ENCODE results near the gene GPSM3. TPM values are rescaled to one million over a fixed set of nuclear protein-coding genes. Genes with fewer than 3 reads are reported as not detected.

GPSM3 gene
- total RNA-seq, 1 experiment from 2014 or later, result 11.8 TPM

GRCh38 chr6:32215617-32216016 is 23.2 kb upstream of the GPSM3 start:
- H3K4ac ChIP-seq (ENCODE audit: low read depth, low read length), result no peak overlapping the region
- no peaks in the 10 kb centered on the region for H4K20me1 ChIP-seq (ENCODE audit: control insufficient read depth, insufficient read depth, insufficient read length)
- H3K14ac ChIP-seq (ENCODE audit: insufficient read depth, low read length), result no peak overlapping the region
- no peaks in the 10 kb centered on the region for H3K4me1 ChIP-seq (ENCODE audit: insufficient read depth, low read length)
- H3K4me1 Mint-ChIP-seq, result no peaks in the 10 kb centered on the region
- no peak overlapping the region for H4K8ac ChIP-seq (replicated peaks; ENCODE audit: insufficient read length, low read depth, low read length)
- no peaks in the 10 kb centered on the region for H3K79me2 ChIP-seq (ENCODE audit: insufficient read depth, low read length)
- DNase-seq, result no peak
- WGBS (ENCODE audit: extremely low coverage, insufficient read length, low lambda C conversion rate), result no CpG with 5 or more reads among the region's 4 CpGs
- no peak overlapping the region; a peak in 1 of 7 replicates for H3K27ac Mint-ChIP-seq
- no peak overlapping the region for H2BK12ac ChIP-seq (ENCODE audit: insufficient read length, low read depth, low read length)
- no peak overlapping the region for H3K9ac ChIP-seq (ENCODE audit: extremely low read depth, insufficient read length, low read length)
- H3T11ph ChIP-seq (ENCODE audit: low read length), result no peak overlapping the region
- TF ChIP-seq CTCF (conservative IDR thresholded peaks at IDR 0.05), result no peak
- H3K4me3 Mint-ChIP-seq, result no peak overlapping the region
- no peak overlapping the region for H4K91ac ChIP-seq (ENCODE audit: insufficient read length, low read depth, low read length)
- no peak overlapping the region for H2BK15ac ChIP-seq (ENCODE audit: low read depth, low read length)
- H3K23me2 ChIP-seq (ENCODE audit: insufficient read length, low read depth, low read length, poor library complexity, severe bottlenecking), result peaks cover 3% of the 10 kb centered on the region
- H2AFZ ChIP-seq (ENCODE audit: low read length), result no peak overlapping the region
- no peak overlapping the region for H3K56ac ChIP-seq (ENCODE audit: insufficient read length, low read depth, low read length)
- H3K9me3 ChIP-seq (ENCODE audit: control insufficient read depth, low read depth, low read length), result no peaks in the 10 kb centered on the region
- no peak overlapping the region for H3K4me2 ChIP-seq (ENCODE audit: insufficient read depth, insufficient read length, low read length)
- no peak overlapping the region for H4K5ac ChIP-seq (ENCODE audit: insufficient read length, low read depth, low read length)
- no peaks in the 10 kb centered on the region for H3K27me3 ChIP-seq (ENCODE audit: insufficient read depth, low read length)
- peaks cover 0 to 1% (median 0%) of the 10 kb centered on the region in 3 experiments; a peak in 1 of 7 replicates for H3K36me3 Mint-ChIP-seq (ENCODE audit: insufficient read depth in 1 of 3, low read depth in 3 of 3)
- H3K27ac ChIP-seq (ENCODE audit: insufficient read length, low read depth, low read length), result no peak overlapping the region
- no peak overlapping the region for H3K23ac ChIP-seq (ENCODE audit: insufficient read length, low read depth, low read length)
- no peak overlapping the region for H2BK5ac ChIP-seq (ENCODE audit: insufficient read length, low read length)
- no peak overlapping the region for H2AK5ac ChIP-seq (ENCODE audit: insufficient read length, low read length)
- no peak overlapping the region for H2BK120ac ChIP-seq (ENCODE audit: low read depth, low read length, poor library complexity, severe bottlenecking)
- no peak overlapping the region for H2BK20ac ChIP-seq (ENCODE audit: low read depth, low read length, poor library complexity, severe bottlenecking)
- no peaks in the 10 kb centered on the region; a peak in 1 of 5 replicates for H3K9me3 Mint-ChIP-seq
- no peak overlapping the region for H3K18ac ChIP-seq (ENCODE audit: insufficient read length, low read depth, low read length)
- H3K27me3 Mint-ChIP-seq (ENCODE audit: low read depth), result peaks cover 9% of the 10 kb centered on the region
- H3K79me1 ChIP-seq (ENCODE audit: insufficient read depth, low read depth, low read length, poor library complexity, severe bottlenecking), result no peaks in the 10 kb centered on the region

Measured in H9 (cell line).